NCI-H128 (cell line): ENCODE data around the gene NCKAP5.

Experiments used
- DNase-seq: peaks from one replicate; lab custom pipeline; 2025; ENCODE audit not compliant: unreplicated experiment; lab: John Stamatoyannopoulos, UW

NCKAP5 gene

DNA sequence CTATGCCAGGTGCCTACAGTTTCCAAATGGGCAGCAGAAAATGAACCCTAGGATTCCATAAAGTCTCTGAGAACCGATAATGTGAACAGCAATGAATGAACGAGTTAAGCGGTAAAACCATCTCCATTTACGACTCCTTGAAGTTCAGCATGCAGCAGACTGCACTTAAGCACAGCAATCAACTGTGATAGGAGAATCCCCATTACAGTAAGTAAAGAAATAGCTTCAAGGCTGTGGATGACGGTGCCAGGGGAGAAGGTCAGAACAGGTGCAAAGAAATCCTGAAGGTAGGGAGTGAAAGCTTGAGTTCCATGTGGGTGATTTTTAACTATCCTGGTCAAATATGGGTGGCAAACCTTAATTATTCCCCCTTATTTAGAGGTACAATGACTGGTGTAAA, 444.4 kb downstream of the NCKAP5 start:
- no peak for DNase-seq

DNA sequence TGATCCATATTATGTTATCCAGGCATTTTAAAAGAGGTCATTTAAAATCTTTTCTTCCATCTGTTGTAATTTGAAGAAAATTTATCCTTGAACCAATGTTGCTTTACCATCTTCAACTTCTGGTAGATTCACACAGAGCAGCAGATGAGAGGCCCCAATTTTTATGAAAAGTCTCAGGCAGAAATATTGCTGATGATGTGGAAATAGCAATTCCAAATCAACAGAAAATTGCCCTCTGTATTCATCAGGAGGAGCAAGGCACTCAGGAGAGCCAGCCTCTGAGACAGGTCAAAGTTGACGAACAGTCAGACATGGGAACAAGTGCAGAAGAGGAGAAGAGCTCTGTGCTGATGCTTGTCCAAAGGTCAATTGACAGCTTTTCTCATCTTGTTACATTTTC, 444.9 kb downstream of the NCKAP5 start:
- DNase-seq: no peak

DNA sequence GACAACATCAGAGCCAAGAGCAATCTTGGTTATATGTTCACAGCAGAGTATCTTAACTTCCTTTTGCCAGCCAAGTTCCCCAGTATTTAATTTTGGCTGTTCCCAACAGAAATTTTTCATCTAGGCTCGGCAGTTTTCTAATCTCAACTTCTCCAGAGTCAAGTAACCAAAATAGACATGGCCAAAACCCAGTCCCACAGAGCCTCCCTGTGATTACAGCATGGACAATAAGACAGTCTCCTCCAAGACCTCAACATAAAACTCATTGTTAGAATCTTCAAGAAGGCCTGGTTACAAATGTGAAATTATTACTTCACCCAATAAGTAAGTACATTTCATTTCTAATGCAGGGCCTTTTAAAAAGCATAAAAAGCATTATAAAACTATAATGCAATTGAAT, 445.7 kb downstream of the NCKAP5 start:
- no peak for DNase-seq

DNA sequence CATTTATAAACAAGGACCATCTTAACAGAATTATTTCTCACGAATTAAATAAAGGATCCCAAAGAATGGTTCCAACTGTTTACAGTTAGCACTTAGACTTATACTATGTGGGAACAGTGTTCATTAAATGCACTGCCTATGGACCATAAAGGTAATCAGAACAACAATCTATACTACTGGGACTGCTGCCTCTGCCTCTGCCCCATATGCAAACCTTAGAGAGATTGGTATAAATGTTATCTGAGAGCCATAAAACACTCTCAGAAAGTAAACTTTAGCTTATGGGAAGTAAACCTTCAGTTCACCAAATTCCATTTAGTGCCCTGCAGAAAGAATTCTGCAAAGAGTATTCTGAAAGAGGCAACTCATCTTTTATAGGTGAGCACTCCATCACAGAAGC, 448.0 kb downstream of the NCKAP5 start:
- DNase-seq: no peak

DNA sequence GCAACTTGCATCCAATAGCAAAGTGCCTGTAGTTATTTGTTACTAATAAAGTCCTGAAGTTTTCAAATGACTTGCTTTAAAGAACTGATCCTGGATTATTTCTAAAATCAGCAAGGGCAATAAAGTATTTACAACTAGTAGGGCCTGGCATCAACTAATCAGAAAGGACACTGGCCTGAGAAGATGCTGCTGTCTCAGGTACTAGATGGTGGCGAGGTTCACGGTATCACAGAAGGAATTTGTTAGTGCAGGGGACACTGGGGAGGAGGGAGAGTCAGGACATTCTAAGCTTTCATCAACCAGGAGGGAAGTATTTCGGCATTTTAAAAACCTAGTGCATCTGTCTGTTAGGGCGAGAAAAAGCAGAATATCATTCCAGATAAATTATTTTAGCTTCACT, 458.1 kb downstream of the NCKAP5 start:
- DNase-seq: no peak

DNA sequence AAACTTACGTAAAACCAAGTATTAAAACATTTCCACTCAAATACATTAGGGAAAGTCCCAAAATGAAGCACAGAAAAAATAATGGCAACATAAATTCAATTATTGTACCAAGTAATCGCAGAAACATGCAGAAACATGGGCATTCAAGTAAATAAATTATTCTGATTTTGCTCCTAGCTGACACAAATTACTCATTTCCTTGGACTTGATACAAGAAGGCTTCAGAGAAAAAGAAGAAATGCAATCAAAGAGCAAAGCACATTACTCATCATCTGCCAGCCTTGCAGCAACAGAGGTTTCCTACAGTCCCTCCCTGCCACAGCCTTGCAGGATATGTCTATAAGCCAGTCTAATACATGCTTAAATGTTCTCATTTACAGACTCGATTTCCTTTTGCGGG, 458.5 kb downstream of the NCKAP5 start:
- DNase-seq: no peak

DNA sequence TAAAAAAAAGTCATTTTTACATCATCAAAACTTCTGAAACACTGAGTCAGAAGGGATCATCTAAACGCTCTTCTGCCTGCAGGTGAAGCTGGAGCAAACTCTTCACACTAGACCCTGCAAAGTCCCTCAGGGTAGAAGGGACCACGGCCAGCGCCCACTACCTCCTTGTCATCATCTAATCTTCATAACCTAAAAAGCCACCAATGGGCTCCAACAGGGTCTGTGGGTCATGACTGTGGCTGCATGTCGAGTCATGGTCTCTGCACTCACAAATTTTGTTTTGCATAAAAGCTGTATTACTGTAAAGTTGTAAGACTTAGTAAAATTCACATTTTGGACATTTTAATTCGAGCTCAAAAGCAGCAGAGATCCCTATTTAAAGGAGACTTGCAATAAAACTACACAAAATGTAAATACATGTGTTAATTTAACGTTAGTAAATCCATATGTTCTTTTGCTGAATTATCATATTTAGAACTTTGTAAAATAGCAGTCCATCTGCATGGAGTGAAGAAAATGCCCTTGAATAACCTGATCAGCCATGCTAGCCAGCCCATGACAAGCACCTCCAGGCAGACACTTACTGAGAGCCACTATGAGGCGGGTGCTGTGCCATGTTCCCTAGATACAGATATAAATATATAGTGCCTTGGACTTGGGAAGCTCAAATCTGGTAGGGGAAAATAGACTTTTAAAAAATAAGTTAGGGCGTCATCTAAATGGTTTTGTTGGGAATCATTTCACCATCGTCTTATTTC, 461.0 kb downstream of the NCKAP5 start:
- DNase-seq: no peak

DNA sequence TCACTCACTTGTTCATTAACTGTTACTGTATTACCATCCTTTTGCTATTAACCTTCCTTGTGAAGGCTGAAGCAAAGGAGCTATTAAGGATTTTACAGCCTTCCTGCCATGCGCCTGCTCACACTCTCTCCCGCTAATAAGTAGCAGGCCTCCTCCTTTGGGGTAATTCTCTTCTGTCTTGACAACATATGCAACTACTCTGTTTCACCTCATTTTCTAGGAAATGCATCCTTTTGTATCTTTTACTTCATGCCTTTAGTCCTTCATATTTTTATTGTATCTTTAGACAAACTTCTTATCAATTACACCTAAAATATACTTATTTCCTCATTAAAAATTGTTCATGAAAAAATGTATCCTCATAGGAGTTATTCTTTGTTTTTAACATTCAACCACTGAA, 463.4 kb downstream of the NCKAP5 start:
- no peak for DNase-seq

DNA sequence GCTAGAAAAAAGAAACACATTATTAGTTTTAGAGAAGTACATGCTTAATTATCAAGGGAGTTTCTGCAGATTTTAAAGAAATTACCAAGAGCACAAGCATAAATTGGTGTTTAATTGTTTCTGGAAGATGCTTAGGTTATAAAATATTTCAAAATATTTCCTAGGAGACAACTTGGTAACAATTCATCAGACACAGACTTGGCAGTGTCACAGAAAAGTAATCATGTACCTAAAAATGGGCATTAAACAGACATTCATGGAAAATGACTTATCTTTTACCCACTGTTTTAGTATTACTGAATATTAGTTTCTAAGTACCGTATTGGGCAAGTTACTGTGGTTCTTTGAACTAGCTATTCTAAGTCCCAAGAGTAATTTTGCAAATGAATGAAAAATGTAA, 469.5 kb downstream of the NCKAP5 start:
- DNase-seq: no peak

DNA sequence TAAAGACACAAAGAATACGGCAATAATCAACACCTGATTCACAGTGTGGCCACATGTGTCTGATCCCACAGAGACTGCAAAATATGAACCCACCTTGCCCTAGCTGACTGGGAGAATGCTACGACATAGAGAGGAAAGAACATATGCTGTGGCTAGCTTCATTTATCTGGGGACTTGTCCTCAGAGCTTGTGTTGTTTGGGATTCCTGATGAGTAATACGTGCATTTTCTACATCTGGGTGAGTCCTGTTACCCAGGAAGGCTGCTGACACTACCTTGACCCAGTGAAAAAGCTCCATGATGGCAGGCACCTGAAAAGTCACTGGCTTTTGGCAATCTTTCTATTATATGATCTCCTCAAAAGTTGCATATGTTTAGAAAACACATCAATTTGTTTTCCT, 470.6 kb downstream of the NCKAP5 start:
- no peak for DNase-seq

DNA sequence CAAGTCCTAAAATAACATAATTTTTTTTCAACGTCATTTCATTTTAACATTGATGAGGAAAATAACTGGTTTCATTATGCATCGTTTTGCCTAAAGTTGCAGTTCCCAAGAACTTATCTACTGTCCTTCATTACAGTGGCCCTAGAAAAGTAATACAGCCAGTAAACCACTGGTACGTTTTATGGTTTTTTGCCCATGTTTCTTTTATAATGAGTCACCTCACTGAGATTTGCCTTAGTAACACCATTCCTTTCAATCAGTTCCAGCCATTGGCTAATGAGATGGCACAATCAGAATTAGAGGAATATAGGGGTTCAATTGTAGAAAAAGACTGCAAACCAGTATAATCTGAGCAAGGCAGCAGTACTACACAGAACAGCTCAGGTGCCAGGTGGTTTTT, 475.7 kb downstream of the NCKAP5 start:
- no peak for DNase-seq

DNA sequence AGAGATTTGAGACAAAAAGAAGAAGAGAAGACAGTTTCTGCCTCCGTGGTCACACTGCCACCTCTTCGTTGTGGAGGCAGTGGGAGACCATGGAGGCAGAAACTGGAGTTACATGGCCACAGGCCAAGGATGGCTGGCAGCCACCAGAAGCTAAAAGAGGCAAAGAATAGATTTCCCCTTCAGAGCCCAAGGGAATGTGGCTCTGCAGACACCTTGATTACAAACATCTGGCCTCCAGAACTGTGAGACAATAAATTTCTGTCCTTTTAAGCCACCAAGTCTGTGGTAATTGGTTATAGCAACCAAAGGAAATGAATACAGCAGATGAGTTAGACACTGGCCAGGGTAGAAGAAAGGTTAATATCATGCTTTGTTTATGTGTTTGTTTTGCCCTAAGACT, 477.9 kb downstream of the NCKAP5 start:
- no peak for DNase-seq

DNA sequence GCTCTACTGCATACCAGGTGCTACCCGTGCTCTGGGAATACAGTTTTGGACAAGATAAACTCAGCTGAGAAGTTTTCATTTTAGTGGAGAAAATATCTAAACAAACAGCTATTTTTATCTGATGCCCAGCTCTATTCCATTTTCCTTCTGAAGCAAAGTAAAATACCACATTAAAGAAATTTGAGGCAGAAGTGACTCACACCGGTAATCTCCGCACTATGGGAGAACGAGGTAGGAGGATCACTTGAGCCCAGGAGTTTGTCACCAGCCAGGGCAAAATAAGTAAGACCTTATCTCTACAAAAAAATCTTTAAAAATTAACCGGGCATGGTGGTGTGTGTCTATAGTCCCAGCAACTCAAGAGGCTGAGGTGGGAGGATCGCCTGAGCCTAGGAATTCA, 482.1 kb downstream of the NCKAP5 start:
- DNase-seq: no peak

DNA sequence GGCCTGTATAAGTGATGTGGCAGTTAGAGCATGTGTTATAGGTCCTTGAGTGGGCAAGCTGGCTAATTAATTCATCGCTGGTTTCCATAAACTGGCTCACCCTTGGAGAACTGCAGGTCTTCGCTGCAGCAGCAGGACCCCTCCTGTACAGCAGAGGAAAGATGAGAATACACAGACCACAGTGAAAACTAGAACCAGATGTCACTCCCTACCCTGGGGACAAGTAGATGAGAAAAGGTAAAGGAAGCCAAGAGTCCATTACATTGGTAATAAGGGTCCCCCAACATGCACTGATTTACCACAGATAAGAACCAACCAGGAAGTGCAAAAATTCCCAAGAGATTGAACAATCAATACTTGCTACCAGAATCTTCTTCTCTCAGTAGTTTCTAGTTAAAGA, 482.6 kb downstream of the NCKAP5 start:
- no peak for DNase-seq

DNA sequence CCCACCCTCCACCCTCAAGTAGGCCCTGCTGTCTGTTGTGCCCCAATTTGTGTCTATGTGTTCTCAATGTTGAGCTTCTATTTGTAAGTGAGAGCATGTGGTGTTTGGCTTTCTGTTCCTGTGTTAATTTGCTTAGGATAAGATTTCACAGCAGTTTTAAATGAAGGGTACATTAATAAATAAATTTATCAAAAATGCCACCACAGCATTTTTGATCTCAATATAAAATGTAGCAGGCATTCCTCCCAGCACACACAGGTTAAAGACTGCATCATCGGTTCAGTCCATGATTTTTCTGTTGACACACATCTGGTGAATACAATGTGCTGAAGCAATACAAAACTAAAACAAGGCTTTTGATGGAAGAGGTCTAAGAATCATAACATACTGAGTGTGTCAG, 486.2 kb downstream of the NCKAP5 start:
- DNase-seq: no peak

DNA sequence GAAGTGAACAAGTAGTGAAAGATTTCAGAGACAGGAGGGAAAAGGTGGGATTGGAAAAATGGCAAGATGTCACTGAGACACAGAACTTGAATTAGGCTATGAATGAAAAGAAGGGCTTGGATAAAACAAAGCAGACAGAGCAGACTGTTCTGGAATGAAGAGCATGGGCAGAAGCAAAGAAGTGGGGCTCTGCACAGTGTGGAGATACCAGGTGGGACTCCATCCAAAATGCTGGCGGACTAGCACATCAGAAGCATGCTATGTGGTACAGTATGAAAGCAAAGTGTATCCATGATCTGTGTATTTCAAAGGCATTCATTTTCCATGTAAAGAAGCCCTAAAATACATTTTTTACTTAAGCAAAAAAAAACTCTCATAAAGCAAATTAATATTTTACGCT, 487.4 kb downstream of the NCKAP5 start:
- no peak for DNase-seq

DNA sequence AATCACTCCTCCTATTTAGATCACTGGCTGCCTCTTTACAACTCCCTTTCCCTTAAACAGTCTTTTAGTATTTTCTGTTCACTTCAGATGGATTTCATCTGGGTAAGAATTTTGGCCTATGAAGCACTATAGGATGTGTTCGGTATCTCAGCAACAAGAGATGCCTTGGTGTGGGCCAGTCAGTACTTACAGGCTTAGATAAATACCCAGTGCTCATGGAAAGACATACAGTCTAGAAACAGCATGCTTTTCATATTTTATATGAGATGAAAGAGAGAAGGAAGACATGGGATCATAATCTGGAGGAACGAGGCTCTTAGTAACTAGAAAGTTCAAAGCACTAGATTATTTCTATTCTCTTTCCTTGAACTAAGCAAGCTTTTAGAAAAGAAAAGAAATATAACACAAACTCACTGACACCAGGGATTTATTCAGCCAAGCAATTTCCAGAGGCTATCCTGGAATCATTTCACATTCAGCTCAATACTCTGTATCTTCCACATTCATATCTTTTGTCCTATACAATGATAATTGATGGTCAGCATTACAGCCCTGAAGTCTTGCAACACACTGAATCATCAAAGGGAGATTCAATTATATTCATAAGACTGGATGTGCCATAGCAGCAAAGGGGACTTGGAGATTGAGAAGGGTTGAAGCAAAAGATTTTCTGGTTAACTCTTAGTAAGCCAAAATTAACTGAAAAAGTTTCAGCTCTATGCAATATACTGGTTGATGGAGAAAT, 489.4 kb downstream of the NCKAP5 start:
- DNase-seq: no peak

DNA sequence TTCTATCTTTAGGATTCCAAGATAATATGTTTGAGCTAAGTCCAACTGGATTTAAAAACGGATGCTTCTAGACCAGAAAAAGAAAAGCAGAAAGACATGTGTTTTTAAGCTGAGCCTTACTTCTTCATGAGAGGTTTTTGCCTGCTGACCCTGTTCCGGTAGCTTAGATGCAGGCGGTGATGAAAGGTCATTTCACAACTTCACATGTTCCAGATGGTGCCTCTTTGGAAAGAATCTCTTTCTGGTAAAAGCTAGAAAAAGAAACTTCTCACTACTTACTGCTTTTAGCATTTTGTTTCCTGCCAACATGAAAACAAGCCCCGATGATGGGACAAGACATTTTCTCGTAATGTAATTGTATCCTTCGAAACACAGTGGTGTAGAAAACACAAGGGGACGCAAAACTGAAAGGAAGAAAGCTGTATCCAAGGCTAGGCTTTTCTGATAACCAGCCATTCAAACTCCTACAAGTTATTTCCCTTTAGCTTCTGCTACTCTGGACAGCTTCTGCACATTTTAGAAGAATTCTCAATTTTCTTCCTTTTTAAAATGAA, 490.9 kb downstream of the NCKAP5 start:
- DNase-seq: no peak

DNA sequence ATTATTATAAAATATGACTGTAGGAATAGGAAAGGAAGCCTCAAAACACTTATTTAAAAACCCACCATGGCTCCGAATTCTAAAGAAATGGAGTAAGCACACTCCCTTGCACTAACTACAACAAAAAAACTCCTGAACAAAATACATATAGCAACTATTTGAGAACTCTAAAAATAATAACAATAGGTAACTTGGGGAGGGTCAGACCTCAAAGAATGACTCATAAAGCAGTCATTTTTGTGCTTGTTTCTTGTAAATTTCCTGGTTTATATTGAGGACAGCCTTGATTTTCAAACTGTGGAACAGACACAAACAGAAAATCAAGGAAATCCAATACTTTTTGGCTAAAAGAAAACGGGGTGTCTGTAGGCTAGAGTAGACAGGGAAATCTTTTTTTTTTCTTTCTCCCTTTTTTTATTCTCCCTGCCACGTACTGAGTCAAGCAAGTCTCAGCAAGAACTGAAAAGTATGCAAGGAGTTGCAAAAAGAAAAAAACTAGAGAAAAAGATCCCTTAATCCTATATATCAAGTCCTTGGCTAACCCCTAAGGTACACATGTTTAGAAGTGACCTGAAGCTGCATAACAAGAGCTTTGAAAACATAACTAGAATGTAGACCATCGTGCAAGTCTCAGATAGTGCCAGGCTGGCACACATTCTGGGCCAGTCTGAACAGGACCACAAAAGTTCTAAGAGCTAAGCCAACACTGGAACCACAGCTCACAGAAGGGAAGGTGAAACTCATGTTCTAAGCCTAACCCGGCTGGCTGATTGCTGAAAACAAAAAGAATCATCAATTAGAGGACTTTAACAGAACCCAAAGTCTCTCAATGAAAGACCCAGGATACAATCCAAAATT, 495.2 kb downstream of the NCKAP5 start:
- DNase-seq: no peak

DNA sequence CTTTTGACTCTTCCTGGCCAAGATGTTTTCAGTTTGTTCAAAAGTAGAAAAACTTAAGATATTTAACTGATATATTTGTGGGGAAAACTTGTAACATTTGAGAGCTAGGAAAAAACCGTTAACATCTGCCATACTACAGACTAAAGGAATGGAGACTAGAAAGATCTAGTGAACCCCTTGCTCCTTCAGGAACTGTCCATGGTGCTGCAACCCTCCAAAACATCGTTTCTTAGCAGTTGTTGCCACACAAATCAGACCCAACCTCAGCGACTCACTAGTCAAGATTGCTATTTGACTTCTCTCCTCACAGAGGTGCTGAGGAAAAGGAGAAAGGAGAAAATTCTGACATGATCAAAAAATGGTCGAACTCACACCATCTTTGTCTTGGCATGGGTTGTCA, 504.5 kb downstream of the NCKAP5 start:
- no peak for DNase-seq

DNA sequence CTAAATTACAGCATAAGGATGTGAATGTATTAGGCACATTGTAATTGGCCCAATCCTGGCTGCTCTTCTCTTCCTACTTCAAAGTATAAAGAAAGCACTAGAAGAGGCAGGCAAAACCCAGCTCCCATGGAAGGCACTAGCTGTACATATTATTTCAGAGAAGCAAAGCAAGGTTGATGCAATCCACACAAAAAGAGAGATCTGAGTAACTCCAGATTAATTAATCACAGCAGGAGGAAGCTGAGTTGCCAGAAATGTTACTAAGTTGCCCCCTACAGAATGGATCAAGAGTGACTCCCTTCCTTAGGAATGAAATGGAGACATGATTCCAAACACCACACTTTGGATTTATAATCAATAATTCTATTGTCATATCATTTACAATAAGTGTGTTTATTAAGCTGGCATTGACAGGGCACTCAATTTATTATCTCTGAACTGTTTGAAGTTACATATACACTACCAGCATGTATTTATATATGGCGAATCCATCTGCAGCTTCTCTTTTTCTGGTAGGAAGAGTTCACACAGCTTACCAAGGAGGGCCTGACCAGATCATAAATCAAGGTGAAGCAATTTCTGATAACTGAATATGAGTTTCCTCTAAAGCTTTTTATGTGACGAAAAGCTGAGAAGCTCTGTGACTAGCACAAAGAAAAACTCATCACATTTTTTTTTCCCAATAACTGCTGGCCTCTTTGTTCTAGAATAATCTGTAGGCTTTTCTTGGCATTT, 505.2 kb downstream of the NCKAP5 start:
- no peak for DNase-seq
